A549 (cell line): ENCODE data around the gene BPNT1. TPM values are rescaled to one million over a fixed set of nuclear protein-coding genes. Genes with fewer than 3 reads are reported as not detected.

Experiments
- ATAC-seq, 2 experiments: fragments of 200-7000 bp in 1 of 2; fragments of >200 bp in 1 of 2; cut with Nextera tagmentation in 1 of 2; cut with Tn5 transposase in 1 of 2; 3 replicates each; pipeline versions ENCODE4 v1.8.0 to v1.9.1; 2018 to 2020; ENCODE audit warnings: mild to moderate bottlenecking in 1 of 2, moderate library complexity in 1 of 2
- CTCF ChIA-PET: fragments of 300-600 bp; sonication (Branson Sonifier 250); formaldehyde crosslinking; extraction: SDS; loops from one replicate; lab custom pipeline; 2021; ENCODE audit warnings: antibody characterized with exemption, inconsistent platforms; lab: Yijun Ruan, JAX
- POLR2A ChIA-PET: fragments of 350-600 bp; formaldehyde crosslinking; extraction: SDS; loops from one replicate; lab custom pipeline; 2021; ENCODE audit warnings: antibody characterized with exemption, inconsistent platforms; lab: Yijun Ruan, JAX
- DNase-seq, 2 experiments: peaks; one replicate each; pipeline versions ENCODE4 v3.0.0 to v3.0.0-alpha.2; 2011 to 2016; ENCODE audit warnings: low read depth in 1 of 2, low spot score in 1 of 2
- FAIRE-seq: peaks from 2 replicates; lab custom pipeline; 2011; peaks lifted over from hg19 to GRCh38; lab: Jason Lieb, UNC
- H3K27ac ChIP-seq, 2 experiments: fragments of >200 bp; sonication (Bioruptor Twin); formaldehyde crosslinking; 3 replicates each; pipeline ENCODE4 v1.5.1; 2016 to 2017
- H3K4me1 ChIP-seq: fragments of >200 bp; sonication (Bioruptor Twin); formaldehyde crosslinking; 3 replicates; pipeline ENCODE4 v1.6.1; 2016
- H3K4me2 ChIP-seq: fragments of >200 bp; sonication (Bioruptor Twin); formaldehyde crosslinking; 3 replicates; pipeline ENCODE4 v1.6.1; 2016
- H3K4me3 ChIP-seq: fragments of >200 bp; sonication (Bioruptor Twin); formaldehyde crosslinking; 3 replicates; pipeline ENCODE4 v1.5.1; 2016
- H3K9me3 ChIP-seq: fragments of >200 bp; sonication (Bioruptor Twin); formaldehyde crosslinking; 3 replicates; pipeline ENCODE4 v1.6.1; 2016
- CEBPB ChIP-seq, 2 experiments: fragments of >200 bp in 1 of 2; sonication (Bioruptor Twin) in 1 of 2; formaldehyde crosslinking in 1 of 2; IDR thresholded peaks; 2 replicates each; pipeline ENCODE4 v1.6.1; 2012 to 2016
- E2F6 ChIP-seq: IDR thresholded peaks from 2 replicates; pipeline ENCODE4 v1.6.1; 2012; ENCODE audit warnings: low read depth, borderline replicate concordance
- EHF ChIP-seq: fragments of 250-450 bp; sonication (Bioruptor Pico); IDR thresholded peaks from 2 replicates; pipeline ENCODE4 v1.5.0; 2020; ENCODE audit warnings: mild to moderate bottlenecking
- FOSB ChIP-seq: fragments of 250-450 bp; sonication (Bioruptor Pico); IDR thresholded peaks from 2 replicates; pipeline ENCODE4 v1.5.0; 2020; ENCODE audit warnings: mild to moderate bottlenecking, moderate library complexity
- GATA3 ChIP-seq: IDR thresholded peaks from 2 replicates; pipeline ENCODE4 v1.6.1; 2012; ENCODE audit warnings: borderline replicate concordance
- HDAC2 ChIP-seq: fragments of 200-600 bp; sonication (generic); IDR thresholded peaks from 2 replicates; pipeline ENCODE4 v1.6.1; 2016
- HEYL ChIP-seq: fragments of 250-450 bp; sonication (Bioruptor Pico); IDR thresholded peaks from 2 replicates; pipeline ENCODE4 v1.8.0; 2021; ENCODE audit warnings: mild to moderate bottlenecking, moderate library complexity
- HOXA7 ChIP-seq: fragments of 250-450 bp; sonication (Bioruptor Pico); IDR thresholded peaks from 2 replicates; pipeline ENCODE4 v1.5.0; 2020; ENCODE audit warnings: mild to moderate bottlenecking, moderate library complexity
- HOXB5 ChIP-seq: fragments of 250-450 bp; sonication (Bioruptor Pico); IDR thresholded peaks from 2 replicates; pipeline ENCODE4 v1.5.0; 2020; ENCODE audit warnings: mild to moderate bottlenecking, moderate library complexity
- JUN ChIP-seq, 2 experiments: fragments of >200 bp; sonication (Bioruptor Twin); formaldehyde crosslinking; IDR thresholded peaks; 2 replicates in 1 of 2; 3 replicates in 1 of 2; pipeline ENCODE4 v1.6.1; 2016 to 2017
- MAX ChIP-seq: IDR thresholded peaks from 2 replicates; pipeline ENCODE4 v1.6.1; 2012
- MAZ ChIP-seq: fragments of 150-350 bp; IDR thresholded peaks from 2 replicates; pipeline ENCODE4 v1.6.1; 2014; ENCODE audit warnings: antibody characterized with exemption, low read depth, low read length, borderline replicate concordance
- MYC ChIP-seq: IDR thresholded peaks from 2 replicates; pipeline ENCODE4 v1.6.1; 2012; ENCODE audit warnings: mild to moderate bottlenecking, inconsistent platforms, low read length, improper control_type of control experiment, borderline replicate concordance
- NPAS2 ChIP-seq: fragments of 250-450 bp; sonication (Bioruptor Pico); IDR thresholded peaks from 2 replicates; pipeline ENCODE4 v1.8.0; 2022; ENCODE audit warnings: mild to moderate bottlenecking, moderate library complexity, borderline replicate concordance
- PHF8 ChIP-seq: fragments of 200-600 bp; sonication (generic); IDR thresholded peaks from 2 replicates; pipeline ENCODE4 v1.6.1; 2016; ENCODE audit warnings: low read depth, mild to moderate bottlenecking, antibody characterized with exemption, moderate library complexity, borderline replicate concordance
- POLR2A ChIP-seq: IDR thresholded peaks from 2 replicates; pipeline ENCODE4 v1.6.1; 2012; ENCODE audit warnings: mild to moderate bottlenecking, low read length
- REST ChIP-seq: fragments of 200-600 bp; sonication (generic); IDR thresholded peaks from 2 replicates; pipeline ENCODE4 v1.6.1; 2016; ENCODE audit warnings: antibody characterized with exemption, mild to moderate bottlenecking, moderate library complexity
- RFX5 ChIP-seq: fragments of 450-650 bp; IDR thresholded peaks from 2 replicates; pipeline ENCODE4 v1.7.1; 2014; ENCODE audit warnings: antibody characterized with exemption, mild to moderate bottlenecking, moderate library complexity
- USF2 ChIP-seq: fragments of 450-650 bp; IDR thresholded peaks from 2 replicates; pipeline ENCODE4 v1.6.1; 2014; ENCODE audit warnings: antibody characterized with exemption
- ZC3H11A ChIP-seq: fragments of 450-650 bp; IDR thresholded peaks from 2 replicates; pipeline ENCODE4 v1.6.1; 2014; ENCODE audit warnings: antibody characterized with exemption, mild to moderate bottlenecking
- WGBS: methylation state at CpG from one replicate; pipeline ENCODE4 v1.1.6; 2017; ENCODE audit errors: missing lambda C conversion rate; 5-methylcytosine and 5-hydroxymethylcytosine counted together
- polyA minus RNA-seq: library from RNA; depleted of rRNA, polyadenylated mRNA; stranded (reverse); fragments of >200 nt; gene quantifications from 2 replicates; pipeline ENCODE4 v1.2.3, GENCODE V29; 2011; rRNA and poly(A)+ RNA removed
- polyA plus RNA-seq, 4 experiments: library from polyadenylated mRNA; depleted of rRNA in 3 of 4; stranded (reverse); fragments of >200 nt; fragmentation: RNase III in 1 of 4; extraction: RNeasy Plus Mini Kit Qiagen cat#74134 plus additional on column Dnase treatment in 1 of 4; gene quantifications; 2 replicates in 3 of 4; 3 replicates in 1 of 4; pipeline ENCODE4 v1.2.3, GENCODE V29; 2011 to 2017

The BPNT1 gene
- polyA plus RNA-seq (2011; rRNA removed) = 43.5 and 45.2 TPM in 2 replicates
- polyA plus RNA-seq (2012; cell fraction: cytosol; rRNA removed) = 12.5 and 14.3 TPM in 2 replicates
- polyA plus RNA-seq (2012; cell fraction: nucleus; rRNA removed) = 8.6 and 12.8 TPM in 2 replicates
- polyA plus RNA-seq (2017; fragmentation: RNase III; extraction: RNeasy Plus Mini Kit Qiagen cat#74134 plus additional on column Dnase treatment) = 25.8 to 28.5 TPM (median 27.0 TPM) in 3 replicates
- polyA minus RNA-seq = 15.0 and 23.0 TPM in 2 replicates

GRCh38 chr1:220089650-220090556 is at the start of gene BPNT1:
TSS of gene BPNT1 (minus strand) at chr1:220089788. CDS start at chr1:220079846, 9,942 bp downstream.
- ChIA-PET POLR2A (interaction anchor here (0.6 to 1.2 kb wide), 2 partner anchors 12 to 48 kb away, joined by 4 to 7 read pairs; no protein-coding TSS in a partner anchor), CTCF (interaction anchor here (0.6 to 1.3 kb wide), 5 partner anchors 16 to 958 kb away, joined by 3 to 4 read pairs (median 3); no protein-coding TSS in a partner anchor)
- Histone ChIP-seq H3K27ac (peak within 1 kb of the TSS; percentile 69 to 78), H3K9me3 (no peaks in the 10 kb centered on the region), H3K4me2 (peak within 1 kb of the TSS; percentile 82), H3K4me3 (peak within 1 kb of the TSS; percentile 64), H3K4me1 (peaks cover 6% of the 10 kb centered on the region; the same call in 2 of the 3 replicates)
- 1% methylated on average over 35 of the region's 35 CpGs for WGBS
- TF ChIP-seq HDAC2 (no peak), HOXB5 (CRISPR knock-in tag) (no peak), GATA3 (peak; percentile 7; the same call in 1 of the 2 replicates), RFX5 (peak; percentile 74; the same call in 1 of the 2 replicates), POLR2A (peak; percentile 67), EHF (no peak), FOSB (CRISPR knock-in tag) (no peak), PHF8 (peak; percentile 30; the same call in 1 of the 2 replicates), JUN (IDR thresholded peaks at IDR 0.05) (peak; percentile 28 to 50; a peak in 1 of 5 replicates), CEBPB (IDR thresholded peaks at IDR 0.05) (peak in 1 of 2 experiments; percentile 6; a peak in 1 of 4 replicates), USF2 (peak; percentile 67), MAX (peak; percentile 67), E2F6 (peak; percentile 44; the same call in 1 of the 2 replicates), HOXA7 (CRISPR knock-in tag) (no peak), MYC (peak; percentile 48; the same call in 1 of the 2 replicates)
- ATAC-seq (peak; percentile 79 to 87), FAIRE-seq (peak; percentile 68), DNase-seq (peak; percentile 95 to 96)

GRCh38 chr1:220137019-220137786 is 47.6 kb upstream of the BPNT1 start:
- no peak overlapping the region for H3K4me2 ChIP-seq
- H3K27ac ChIP-seq = no peak overlapping the region
- WGBS = 95% methylated on average over 9 of the region's 9 CpGs
- DNase-seq = no peak
- ChIA-PET CTCF (interaction anchor here (0.6 to 0.7 kb wide), 2 partner anchors 13 to 50 kb away, joined by 3 read pairs; no protein-coding TSS in a partner anchor), POLR2A (no interaction called here)
- TF ChIP-seq NPAS2 (CRISPR knock-in tag) (no peak), HEYL (CRISPR knock-in tag) (no peak), REST (no peak), ZC3H11A (no peak), MAZ (no peak), PHF8 (no peak)
- H3K4me1 ChIP-seq = no peaks in the 10 kb centered on the region
- H3K4me3 ChIP-seq = no peak overlapping the region
- no peak for ATAC-seq
- H3K9me3 ChIP-seq = no peaks in the 10 kb centered on the region
- FAIRE-seq = no peak
